CD1c-positive myeloid dendritic cell (primary cell): ENCODE data around the gene COQ10A.

Experiments
- DNase-seq: peaks from one replicate; pipeline ENCODE4 v3.0.0-alpha.2; 2016; ENCODE audit errors: extremely low spot score

Gene COQ10A

DNA sequence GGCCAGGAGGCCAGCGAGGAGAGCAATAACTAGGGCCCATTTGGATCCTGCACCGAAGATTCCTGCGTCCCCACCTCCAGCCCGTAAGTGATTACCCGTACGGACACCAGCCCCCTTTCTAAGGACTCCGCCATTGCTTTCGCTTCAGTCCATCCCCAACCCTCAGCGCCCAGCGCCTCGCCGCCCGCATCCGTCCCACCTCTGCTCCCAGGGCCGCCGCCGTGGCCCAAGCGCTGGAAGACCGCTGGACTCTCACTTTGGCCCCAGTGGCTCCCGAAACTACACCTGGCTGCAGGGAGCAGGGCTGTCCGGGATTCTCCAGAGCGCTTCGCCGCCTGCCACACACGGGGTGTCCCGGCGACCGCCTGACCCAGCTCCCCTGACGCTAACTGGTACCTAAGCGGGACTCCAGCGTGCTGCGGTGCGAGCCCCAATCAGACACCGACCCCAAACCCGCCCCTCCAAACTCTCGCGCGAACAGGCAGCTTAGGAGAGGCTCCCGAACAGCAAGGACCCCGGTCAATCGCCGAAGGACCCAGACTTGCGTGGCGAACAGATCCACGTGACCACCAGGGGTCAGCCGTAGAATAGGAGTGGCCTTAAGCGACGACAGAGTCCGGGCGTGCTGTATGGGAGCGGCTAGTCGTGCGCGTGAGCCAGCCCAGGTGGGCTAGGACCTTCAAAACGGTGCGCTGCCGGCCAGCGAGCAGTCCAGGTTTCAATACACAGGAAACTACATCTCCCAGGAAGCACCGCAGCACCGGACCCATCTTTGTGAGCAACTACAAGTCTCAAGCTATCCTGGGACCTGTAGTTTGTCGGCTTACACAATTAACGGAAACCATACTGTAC is 49.1 kb downstream of the COQ10A start, which contains the start of gene CNPY2:
Gene CNPY2, minus strand, starts transcription at position 367 of the 852 bp plus-strand sequence. CDS start 771 bp downstream, outside the sequence.
- peak; percentile 96 for DNase-seq

DNA sequence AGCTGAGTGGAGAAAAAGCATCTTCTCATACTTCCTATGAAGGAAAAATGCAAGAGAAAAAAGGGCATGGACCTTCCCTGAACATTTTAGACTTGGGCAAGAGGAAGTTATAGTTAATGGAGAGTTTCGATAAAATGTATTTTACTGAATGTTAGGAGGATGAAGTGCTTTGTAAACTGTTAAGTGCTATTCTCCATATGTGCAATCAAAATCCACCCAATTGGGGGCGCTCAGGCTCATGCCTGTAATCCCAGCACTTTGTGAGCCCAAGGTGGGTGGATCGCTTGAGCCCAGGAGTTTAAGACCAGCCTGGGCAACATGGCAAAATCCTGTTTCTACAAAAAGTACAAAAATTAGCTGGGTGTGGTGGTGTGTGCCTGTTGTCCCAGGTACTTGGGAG is 50.9 kb downstream of the COQ10A start:
- DNase-seq, result no peak
